ENCODE results near the gene RTL1. TPM values are rescaled to one million over a fixed set of nuclear protein-coding genes. Genes with fewer than 3 reads are reported as not detected.

RTL1 gene
- total and polyA plus RNA-seq, 2 of the 8 experiments (the other 6 are each of a cell fraction or from before 2014, with no cell fraction given): not detected

- Histone ChIP-seq H3K9me3 (ENCODE audit: insufficient read depth in 2 of 2, low read depth in 1 of 2, low read length in 1 of 2) (no peaks in the 10 kb centered on the region), H3K23me2 (ENCODE audit: low read depth, low read length) (no peaks in the 10 kb centered on the region), H4K8ac (ENCODE audit: extremely low read depth, insufficient read depth, low read length) (0 out of 2 replicates have a peak overlapping the region, but pooled peaks have one; percentile 42), H3K79me2 (ENCODE audit: control insufficient read depth in 1 of 2, insufficient read depth in 2 of 2, low read length in 2 of 2) (no peaks in the 10 kb centered on the region), H3K56ac (replicated peaks; ENCODE audit: insufficient read length, low read depth, low read length) (no peak overlapping the region), H2BK5ac (ENCODE audit: low read depth, low read length) (no peak overlapping the region), H3K23ac (ENCODE audit: insufficient read length) (no peak overlapping the region), H3K9ac (replicated peaks in 1 of 4; ENCODE audit: extremely low read depth in 1 of 4, low read depth in 3 of 4, low read length in 3 of 4) (no peak overlapping the region), H3K18ac (ENCODE audit: extremely low read depth, low read length) (no peak overlapping the region; the same call in 1 of the 2 replicates), H3K27ac (ENCODE audit: low read depth, low read length) (no peak overlapping the region; the same call in 1 of the 2 replicates), H4K5ac (ENCODE audit: insufficient read length, low read depth, low read length) (peak overlapping the region; percentile 0), H2AK5ac (ENCODE audit: low read depth, low read length) (no peak overlapping the region), H3K4me2 (ENCODE audit: insufficient read depth in 1 of 2, low read depth in 2 of 2, low read length in 2 of 2) (no peak overlapping the region), H2BK15ac (ENCODE audit: low read length) (no peak overlapping the region), H2BK12ac (ENCODE audit: low read depth, low read length) (no peak overlapping the region), H3K14ac (ENCODE audit: insufficient read length) (no peak overlapping the region), H3K4ac (replicated peaks; ENCODE audit: insufficient read length, low read depth, low read length) (peak overlapping the region; percentile 35), H4K91ac (replicated peaks; ENCODE audit: insufficient read length, low read length) (peak overlapping the region; percentile 44), H3K36me3 (ENCODE audit: control insufficient read depth in 2 of 4, insufficient read depth in 4 of 4, low read length in 3 of 4) (no peaks in the 10 kb centered on the region), H2BK20ac (ENCODE audit: low read length) (no peak overlapping the region), H3K4me1 (replicated peaks in 1 of 4; ENCODE audit: control insufficient read depth in 3 of 4, insufficient read depth in 4 of 4, low read length in 3 of 4) (peaks cover 0 to 33% (median 21%) of the 10 kb centered on the region in 4 experiments; a peak in 6 of 7 replicates), H3K27me3 (replicated peaks in 1 of 4; ENCODE audit: control insufficient read depth in 3 of 4, extremely low read depth in 1 of 4, insufficient read depth in 3 of 4, low read length in 3 of 4) (no peaks in the 10 kb centered on the region; a peak in 2 of 7 replicates), H4K20me1 (replicated peaks in 1 of 2; ENCODE audit: control insufficient read depth in 1 of 2, insufficient read depth in 2 of 2, low read length in 2 of 2) (no peaks in the 10 kb centered on the region), H3K79me1 (ENCODE audit: low read depth, low read length) (no peaks in the 10 kb centered on the region), H2AFZ (ENCODE audit: low read length) (no peak overlapping the region), H3K4me3 (ENCODE audit: extremely low read depth in 1 of 4, insufficient read depth in 2 of 4, low read depth in 3 of 4, low read length in 4 of 4) (no peak overlapping the region), H2BK120ac (replicated peaks; ENCODE audit: low read depth, low read length) (peak overlapping the region; percentile 72)
- 87% methylated on average over 15 of the region's 15 CpGs; no CpG with 5 or more reads in 1 of the 2 experiments for WGBS, 2 experiments (ENCODE audit: extremely low coverage in 1 of 2, insufficient coverage in 1 of 2, insufficient read length in 1 of 2, insufficient replicate concordance in 2 of 2, low coverage in 1 of 2, low lambda C conversion rate in 2 of 2, missing lambda C conversion rate in 1 of 2)
- ChIA-PET POLR2A (ENCODE audit: partially characterized antibody) (no interaction called here), CTCF (ENCODE audit: partially characterized antibody) (interaction anchor here (0.9 to 2.0 kb wide), 11 partner anchors 9 to 403 kb away, joined by 3 to 11 read pairs (median 3); no protein-coding TSS in a partner anchor)
- FAIRE-seq: no peak
- DNase-seq (ENCODE audit: low read depth in 1 of 2, low spot score in 2 of 2): no peak
- TF ChIP-seq YY1 (IDR thresholded peaks at IDR 0.05; ENCODE audit: low read depth, low read length): 0 out of 2 replicates have a peak, but pooled peaks have one; percentile 18
- no peak for TF ChIP-seq KDM1A (IDR thresholded peaks at IDR 0.05; ENCODE audit: borderline replicate concordance, low read length)
Observed at GRCh38 chr14:100841761-100842403, 61.6 kb downstream of the RTL1 start.

Measured in H1 (cell line).